GM18951 (cell line): ENCODE results near the gene ACBD6.
"Not testable (repeated sequence)": the region's sequence is repeated elsewhere in the genome, so short reads cannot be mapped to it uniquely, and the experiment has no call there.

Experiments used
- POLR2A ChIP-seq: IDR thresholded peaks from 4 replicates; pipeline ENCODE4 v1.6.1; 2011; ENCODE audit warnings: mild to moderate bottlenecking; ENCODE audit not compliant: insufficient read length, insufficient read depth; ENCODE audit errors: extremely low read depth
- in situ Hi-C: fragments of 300-500 bp; cut with MboI; formaldehyde crosslinking; loops from one replicate; pipeline ENCODE4 v1.12.0; 2022; ENCODE audit warnings: low sequenced_read_pairs, mixed read lengths, inconsistent platforms; ENCODE audit not compliant: unreplicated experiment

ACBD6 gene

GRCh38 chr1:180502361-180503279, at the start of gene ACBD6:
TSS of gene ACBD6 (minus strand) at chr1:180502577. CDS start at chr1:180502266, 311 bp downstream.
- in situ Hi-C loops, result loop anchor here (25.0 kb wide), 1 partner anchor 660 kb away; no protein-coding TSS in a partner anchor
- peak; percentile 84 for TF ChIP-seq POLR2A

- no peak for TF ChIP-seq POLR2A
- in situ Hi-C loops, result no loop called here
These were observed 49.6 kb upstream of the ACBD6 start for GRCh38 chr1:180551997-180552396.

- in situ Hi-C loops, result no loop called here
- no peak for TF ChIP-seq POLR2A
These were observed 47.9 kb upstream of the ACBD6 start for GRCh38 chr1:180550241-180550640.

GRCh38 chr1:180549770-180550169, 47.4 kb upstream of the ACBD6 start:
- in situ Hi-C loops, result not testable (repeated sequence)

- in situ Hi-C loops, result no loop called here
- TF ChIP-seq POLR2A, result no peak
These were observed 46.4 kb upstream of the ACBD6 start for GRCh38 chr1:180548686-180549317.

- in situ Hi-C loops, result no loop called here
- TF ChIP-seq POLR2A, result no peak
These were observed 43.6 kb upstream of the ACBD6 start for GRCh38 chr1:180545991-180546390.

- in situ Hi-C loops, result no loop called here
- no peak for TF ChIP-seq POLR2A
These were observed 41.7 kb upstream of the ACBD6 start for GRCh38 chr1:180544050-180544449.

GRCh38 chr1:180542838-180543145, 40.4 kb upstream of the ACBD6 start:
- no peak for TF ChIP-seq POLR2A
- in situ Hi-C loops, result no loop called here

GRCh38 chr1:180542113-180542837, 39.9 kb upstream of the ACBD6 start:
- in situ Hi-C loops, result no loop called here

GRCh38 chr1:180540697-180541594, 38.6 kb upstream of the ACBD6 start:
- in situ Hi-C loops, result no loop called here
- TF ChIP-seq POLR2A, result no peak

More at GRCh38 chr1:180542113-180542837, 39.9 kb upstream of the ACBD6 start:
- no peak for TF ChIP-seq POLR2A

- in situ Hi-C loops, result no loop called here
- TF ChIP-seq POLR2A, result no peak
These were observed 36.8 kb upstream of the ACBD6 start for GRCh38 chr1:180539136-180539535.

- in situ Hi-C loops, result no loop called here
These were observed 34.5 kb upstream of the ACBD6 start for GRCh38 chr1:180536821-180537372.

More at GRCh38 chr1:180536821-180537372, 34.5 kb upstream of the ACBD6 start:
- no peak for TF ChIP-seq POLR2A
